Tibial nerve (tissue), 3 donors: Measurements from ENCODE around the gene MPPE1.

ENCODE experiments used
- POLR2A ChIP-seq, 2 donors: fragments of 450-650 bp; IDR thresholded peaks; one replicate each; pipeline ENCODE4 v1.6.1; 2017; ENCODE audit warnings: antibody characterized with exemption in 2 of 2, mild to moderate bottlenecking in 2 of 2, moderate library complexity in 2 of 2
- TF ChIP-seq, protein P1 (sequence below), 5 experiments: fragments of 200-600 bp in 3 of 5; fragments of 450-650 bp in 2 of 5; sonication (generic) in 3 of 5; IDR thresholded peaks; one replicate each; pipeline ENCODE4 v1.5.1; 2016 to 2019; ENCODE audit warnings: antibody characterized with exemption in 5 of 5, mild to moderate bottlenecking in 3 of 5, moderate library complexity in 2 of 5

DNA sequence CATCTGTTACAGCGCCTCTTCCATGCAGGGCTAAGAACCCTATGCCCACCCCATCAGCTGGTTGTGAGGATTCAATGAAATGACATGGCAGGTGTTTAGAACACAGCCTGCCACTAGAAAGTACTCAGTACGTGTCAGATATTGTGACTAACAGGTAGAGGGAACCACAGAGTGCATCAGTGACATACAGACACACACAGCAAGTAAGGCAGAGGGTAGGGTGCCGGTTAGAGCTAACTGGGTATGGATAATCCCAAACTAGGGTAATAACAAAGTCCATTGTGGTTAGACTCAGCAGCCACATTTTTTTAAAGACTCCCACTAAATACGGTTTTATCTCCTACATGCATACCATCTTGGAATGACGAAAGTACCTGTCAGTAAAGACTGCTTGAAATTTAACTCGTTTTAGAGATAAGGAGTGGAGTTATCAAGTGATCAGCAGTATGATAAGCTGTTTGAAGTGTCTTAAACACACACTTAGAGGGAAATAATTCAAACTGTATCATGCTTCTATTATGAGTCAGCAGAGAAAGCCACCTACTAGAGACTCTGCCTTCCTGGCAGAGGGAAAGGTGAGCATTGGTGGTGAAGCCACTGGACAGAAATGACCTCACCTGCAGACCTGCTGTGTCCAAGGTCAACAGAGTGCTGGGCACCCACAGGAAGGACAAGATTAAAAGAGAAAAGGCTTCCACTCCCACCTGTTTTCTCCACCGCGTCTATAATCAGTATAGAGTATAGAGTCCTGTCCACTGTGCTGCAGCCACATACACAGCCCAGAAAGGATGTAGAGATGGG lies 20.6 kb downstream of the MPPE1 start:
- no peak for TF ChIP-seq POLR2A (IDR thresholded peaks at IDR 0.05)
- TF ChIP-seq, protein P1, sequence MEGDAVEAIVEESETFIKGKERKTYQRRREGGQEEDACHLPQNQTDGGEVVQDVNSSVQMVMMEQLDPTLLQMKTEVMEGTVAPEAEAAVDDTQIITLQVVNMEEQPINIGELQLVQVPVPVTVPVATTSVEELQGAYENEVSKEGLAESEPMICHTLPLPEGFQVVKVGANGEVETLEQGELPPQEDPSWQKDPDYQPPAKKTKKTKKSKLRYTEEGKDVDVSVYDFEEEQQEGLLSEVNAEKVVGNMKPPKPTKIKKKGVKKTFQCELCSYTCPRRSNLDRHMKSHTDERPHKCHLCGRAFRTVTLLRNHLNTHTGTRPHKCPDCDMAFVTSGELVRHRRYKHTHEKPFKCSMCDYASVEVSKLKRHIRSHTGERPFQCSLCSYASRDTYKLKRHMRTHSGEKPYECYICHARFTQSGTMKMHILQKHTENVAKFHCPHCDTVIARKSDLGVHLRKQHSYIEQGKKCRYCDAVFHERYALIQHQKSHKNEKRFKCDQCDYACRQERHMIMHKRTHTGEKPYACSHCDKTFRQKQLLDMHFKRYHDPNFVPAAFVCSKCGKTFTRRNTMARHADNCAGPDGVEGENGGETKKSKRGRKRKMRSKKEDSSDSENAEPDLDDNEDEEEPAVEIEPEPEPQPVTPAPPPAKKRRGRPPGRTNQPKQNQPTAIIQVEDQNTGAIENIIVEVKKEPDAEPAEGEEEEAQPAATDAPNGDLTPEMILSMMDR (IDR thresholded peaks at IDR 0.05), result no peak
